GM21737 (cell line): ENCODE results near the gene NRM.
"Not testable (repeated sequence)": the region's sequence is repeated elsewhere in the genome, so short reads cannot be mapped to it uniquely, and the experiment has no call there.

ENCODE experiments used
- ATAC-seq: cut with Tn5 transposase; IDR thresholded peaks from one replicate; pipeline ENCODE4 v1.9.1; 2021; ENCODE audit warnings: mild to moderate bottlenecking, moderate library complexity; ENCODE audit not compliant: unreplicated experiment

Gene NRM, protein sequence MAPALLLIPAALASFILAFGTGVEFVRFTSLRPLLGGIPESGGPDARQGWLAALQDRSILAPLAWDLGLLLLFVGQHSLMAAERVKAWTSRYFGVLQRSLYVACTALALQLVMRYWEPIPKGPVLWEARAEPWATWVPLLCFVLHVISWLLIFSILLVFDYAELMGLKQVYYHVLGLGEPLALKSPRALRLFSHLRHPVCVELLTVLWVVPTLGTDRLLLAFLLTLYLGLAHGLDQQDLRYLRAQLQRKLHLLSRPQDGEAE

DNA sequence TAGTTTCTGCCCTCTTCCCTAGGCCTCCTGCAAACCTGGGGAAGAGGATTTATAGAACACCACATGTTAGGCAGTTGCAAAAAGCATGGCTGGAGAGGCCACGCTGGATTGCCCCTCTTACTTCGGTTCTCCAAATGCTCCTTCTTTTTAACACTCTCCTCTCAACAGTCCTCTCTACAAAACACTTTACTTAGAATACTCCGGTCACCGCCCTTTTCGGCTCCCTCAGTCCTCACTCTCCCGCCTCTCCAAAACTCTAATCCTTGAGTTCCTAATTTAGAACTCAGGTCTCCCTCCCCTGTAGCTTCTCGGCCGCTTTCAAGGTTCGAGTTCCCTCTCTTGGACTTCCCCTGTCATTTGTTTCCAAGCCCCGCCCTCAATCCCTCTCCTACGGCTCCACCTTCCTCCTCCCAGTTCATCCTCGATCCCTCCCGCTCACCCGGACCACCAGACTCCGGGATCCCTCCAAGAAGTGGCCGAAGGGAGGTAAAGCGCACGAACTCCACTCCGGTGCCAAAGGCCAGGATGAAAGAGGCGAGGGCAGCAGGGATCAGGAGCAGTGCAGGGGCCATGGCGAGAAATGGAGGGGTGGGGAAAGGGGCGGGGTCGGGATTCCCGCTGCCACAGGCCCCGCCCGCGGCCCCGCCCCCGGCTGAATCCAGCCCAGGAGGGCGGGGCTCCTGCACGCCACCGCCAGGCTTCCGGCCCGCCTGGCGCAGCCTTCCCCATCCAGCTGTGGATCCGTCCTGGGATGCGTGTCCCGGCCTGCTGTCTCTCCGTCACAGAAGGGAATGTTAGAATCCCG, at the start of gene NRM:
TSS of gene NRM (minus strand) at position 582 of the 805 bp plus-strand sequence. CDS start at position 572, 10 bp downstream.
- ATAC-seq = peak; percentile 31

DNA sequence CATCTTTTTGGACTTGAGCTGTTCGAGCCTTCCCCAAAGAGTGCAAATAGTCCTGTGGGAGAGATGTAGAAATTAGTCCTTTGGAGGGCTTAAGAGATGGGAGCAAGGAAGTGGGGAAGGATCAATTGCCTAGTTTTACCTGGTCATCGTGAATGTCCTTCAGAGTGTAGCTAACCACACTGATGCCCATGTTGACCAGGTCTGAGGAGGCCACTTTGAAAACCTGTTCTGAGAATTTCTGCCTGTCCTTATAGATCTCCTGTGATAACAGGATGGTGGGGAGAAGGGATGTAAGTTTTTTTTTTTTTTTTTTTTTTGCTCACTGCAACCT, 49.7 kb upstream of the NRM start:
- ATAC-seq = no peak

DNA sequence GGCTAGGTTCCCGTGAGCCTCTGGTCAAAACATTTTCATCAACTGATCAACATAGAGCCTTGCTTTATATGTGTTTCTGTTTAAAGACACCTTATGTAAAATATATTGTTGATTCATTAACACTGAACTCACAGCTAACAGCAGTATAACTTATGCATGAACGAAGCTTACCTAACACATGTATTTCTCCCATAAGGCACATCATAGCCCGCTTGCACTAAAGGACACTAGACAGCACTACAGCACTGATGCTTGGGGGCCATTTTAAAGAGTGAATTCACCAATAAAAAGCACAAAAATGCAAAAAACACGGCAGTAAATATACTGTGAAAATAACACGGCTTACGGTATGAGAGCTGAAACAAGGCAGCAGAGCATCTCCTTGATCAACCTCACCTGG, 47.7 kb upstream of the NRM start:
- no peak for ATAC-seq

DNA sequence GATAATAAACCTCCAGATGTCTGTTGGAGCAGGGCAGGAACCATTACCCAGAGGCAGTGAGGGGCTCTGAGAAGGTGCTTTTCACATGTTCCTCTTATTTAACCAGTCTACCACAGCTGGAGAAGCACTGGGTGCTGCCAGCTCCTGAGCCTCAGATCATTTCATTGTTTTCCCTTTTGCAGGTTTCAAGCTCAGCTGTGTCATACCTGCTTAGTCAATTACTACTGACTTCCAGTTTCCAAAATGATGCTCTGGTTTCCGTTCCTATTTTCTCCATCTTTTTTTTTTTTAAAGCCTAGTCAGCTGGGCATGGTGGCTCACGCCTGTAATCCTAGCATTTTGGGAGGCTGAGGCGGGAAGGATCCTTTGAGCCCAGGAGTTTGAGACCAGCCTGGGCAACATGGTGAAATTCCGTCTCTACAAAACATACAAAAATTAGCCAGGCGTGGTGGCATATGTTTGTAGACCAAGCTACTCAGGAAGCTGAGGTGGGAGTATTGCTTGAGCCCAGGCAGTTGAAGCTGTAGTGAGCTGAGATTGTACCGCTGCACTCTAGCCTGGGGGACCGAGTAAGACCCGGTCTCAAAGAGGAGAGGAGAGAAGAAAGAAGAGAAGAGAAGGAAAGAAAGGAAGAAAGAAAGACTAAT, 45.0 kb upstream of the NRM start:
- peak; percentile 40 for ATAC-seq

DNA sequence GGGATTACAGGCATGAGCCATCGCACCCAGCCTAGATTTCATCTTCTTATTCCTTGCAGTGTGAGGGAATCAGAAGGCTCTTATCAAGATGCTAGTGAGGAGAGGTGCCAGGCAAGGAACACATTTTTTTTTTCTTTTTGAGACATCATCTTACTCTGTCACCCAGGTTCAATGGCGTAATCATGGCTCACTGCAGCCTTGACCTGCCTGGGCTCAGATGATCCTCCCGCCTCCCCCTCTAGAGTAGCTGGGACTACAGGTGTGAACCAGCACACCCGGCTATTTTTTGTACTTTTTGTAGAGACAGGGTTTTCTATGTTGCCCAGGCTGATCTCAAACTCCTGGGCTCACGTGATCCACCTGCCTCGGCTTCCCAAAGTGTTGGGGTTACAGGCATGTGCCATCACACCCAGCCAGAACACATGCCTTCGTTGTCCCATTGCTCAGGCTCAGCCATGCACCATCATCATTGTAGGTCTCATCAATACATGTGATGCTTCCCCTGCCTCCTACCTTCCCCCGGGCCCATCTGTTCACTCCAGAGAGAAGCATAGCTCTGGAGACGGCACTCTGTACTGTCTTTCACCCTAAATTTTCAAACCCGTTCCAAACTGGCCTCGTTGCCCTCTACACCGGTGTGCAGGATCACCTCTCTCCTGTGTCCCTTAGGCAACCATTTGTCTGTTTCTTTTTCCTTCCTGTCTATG, 41.6 kb upstream of the NRM start:
- ATAC-seq = no peak

DNA sequence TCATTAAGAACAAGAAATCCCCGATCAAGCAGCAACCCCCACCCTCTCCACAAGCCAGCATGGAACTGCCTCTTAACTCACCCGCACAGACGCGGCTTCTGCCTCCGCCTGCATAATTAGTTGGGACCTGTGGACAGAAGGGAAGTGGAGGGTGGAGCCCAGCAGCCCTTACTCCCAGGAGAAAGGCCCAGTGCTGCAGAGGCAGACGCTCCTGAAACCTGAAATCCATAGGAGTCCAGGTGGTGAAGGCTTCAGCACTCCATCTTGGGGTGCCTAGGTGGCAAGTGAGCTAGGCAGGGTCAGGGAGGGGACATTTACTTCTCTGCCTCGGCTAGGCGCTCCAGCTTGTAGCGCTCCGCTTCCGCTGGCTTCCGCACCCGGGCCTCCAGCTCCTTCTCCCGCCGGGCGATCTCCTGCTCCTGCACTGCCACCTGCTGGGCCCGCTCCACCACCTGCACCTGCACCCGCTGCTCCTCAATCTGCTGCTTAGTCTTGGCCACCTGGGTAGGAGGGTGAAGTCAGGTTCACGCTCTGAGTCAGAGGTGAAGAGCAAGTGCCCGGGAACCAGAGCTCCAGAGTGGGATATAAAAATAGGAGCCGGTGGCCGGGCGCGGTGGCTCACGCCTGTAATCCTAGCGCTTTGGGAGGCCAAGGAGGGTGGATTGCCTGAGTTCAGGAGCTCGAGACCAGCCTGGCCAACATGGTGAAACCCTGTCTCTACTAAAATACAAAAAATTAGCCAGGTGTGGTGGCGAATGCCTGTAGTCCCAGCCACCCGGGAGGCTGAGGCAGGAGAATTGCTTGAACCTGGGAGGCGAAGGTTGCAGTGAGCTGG, 40.0 kb upstream of the NRM start:
- peak; percentile 42 for ATAC-seq

DNA sequence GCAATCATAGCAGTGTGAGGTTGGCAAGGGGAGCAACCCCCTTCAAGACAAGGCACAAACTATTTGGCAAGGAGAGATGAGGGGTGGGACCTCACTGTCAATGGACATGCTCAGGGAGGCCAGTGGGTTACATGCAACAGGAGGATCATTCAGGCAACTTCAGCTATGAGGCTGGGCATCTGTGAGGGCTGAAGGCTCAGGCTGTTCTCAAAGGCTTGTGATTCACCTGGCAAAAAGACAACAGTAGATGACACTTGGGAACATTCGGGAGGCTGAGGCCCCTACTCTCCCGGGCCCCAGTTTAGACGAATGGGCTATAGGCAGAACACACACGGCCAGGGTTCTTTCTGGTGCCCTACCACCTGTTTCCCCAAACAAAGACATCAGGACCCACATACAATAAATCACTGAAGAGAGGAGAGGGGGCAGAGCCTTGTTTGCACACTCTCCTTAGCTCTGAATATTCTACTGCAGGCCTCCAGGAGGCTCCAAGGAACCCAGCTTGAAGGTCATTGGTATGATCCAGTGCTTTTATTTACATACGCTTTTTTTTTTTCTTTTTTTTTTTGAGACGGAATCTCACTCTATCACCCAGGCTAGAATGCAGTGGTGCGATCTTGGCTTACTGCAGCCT, 37.3 kb upstream of the NRM start:
- no peak for ATAC-seq

DNA sequence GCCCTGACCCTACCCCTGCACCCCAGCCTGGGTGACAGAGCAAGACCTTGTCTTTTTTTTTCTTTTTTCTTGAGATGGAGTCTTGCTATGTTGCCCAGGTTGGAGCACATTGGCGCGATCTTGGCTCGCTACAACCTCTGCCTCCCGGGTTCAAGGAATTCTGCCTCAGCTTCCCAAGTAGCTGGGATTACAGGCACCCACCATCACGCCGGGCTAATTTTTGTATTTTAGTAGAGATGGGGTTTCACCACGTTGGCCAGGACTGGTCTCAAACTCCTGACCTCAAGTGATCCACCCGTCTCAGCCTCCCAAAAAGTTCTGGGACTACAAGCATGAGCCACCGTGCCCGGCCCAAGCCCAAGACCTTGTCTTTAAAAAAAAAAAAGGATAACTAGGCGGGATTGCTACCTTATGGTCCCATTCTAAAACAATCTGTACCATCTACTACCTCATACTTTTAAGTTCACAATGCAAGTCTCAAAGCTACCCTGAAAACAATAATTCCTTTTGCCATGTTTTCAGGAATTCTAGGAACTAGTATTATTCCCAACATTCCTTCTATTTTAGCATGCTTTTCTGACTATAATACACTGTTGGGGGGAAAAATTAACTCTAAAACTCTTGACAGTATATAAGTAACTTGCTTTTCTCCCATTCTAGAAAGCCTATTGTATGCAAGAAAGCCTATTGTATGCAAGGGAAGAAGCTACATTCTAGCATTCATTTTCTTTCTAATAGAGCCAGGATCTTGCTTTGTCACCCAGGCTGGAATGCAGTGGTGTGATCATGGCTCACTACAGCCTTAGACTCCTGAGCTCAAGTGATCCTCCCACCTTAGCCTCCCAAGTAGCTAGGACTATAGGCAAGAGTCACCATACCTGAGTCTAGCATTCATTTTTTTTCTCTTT, 36.0 kb upstream of the NRM start:
- ATAC-seq = no peak

DNA sequence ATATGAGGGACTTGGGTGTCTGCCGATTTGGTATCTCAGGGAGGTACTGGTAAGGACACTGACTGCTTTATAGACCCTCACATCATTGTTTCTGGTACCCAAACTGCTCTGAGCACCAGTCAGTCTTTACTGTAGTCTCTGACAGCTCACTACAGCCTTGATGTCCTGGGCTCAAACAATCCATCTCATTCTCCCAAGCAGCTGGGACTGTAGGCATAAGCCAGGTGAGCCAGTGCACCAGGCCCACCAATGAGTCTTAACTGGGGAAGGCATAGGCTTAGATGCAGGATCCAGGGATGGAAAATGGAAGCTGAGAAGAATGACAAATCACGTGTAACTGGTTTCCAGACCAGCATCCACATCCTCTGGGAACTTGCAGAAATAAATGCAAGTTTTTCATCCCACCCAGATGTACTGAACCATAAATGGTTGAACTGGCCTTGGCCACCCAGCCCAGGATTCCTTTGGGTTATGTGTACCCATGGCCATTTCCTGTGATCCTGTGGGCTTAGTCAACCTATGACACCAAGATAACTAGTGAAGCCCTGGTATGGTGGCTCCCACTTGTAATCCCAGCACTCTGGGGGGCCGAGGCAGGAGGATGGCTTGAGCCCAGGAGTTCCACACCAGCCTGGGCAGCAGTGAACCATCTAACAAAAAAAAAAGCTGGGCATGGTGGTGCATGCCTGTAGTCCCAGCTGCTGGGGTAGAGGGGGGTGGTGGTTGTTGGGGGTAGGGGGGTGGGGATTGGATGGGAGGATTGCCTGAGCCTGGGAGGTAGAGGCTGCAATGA, 35.1 kb upstream of the NRM start:
- ATAC-seq = no peak

DNA sequence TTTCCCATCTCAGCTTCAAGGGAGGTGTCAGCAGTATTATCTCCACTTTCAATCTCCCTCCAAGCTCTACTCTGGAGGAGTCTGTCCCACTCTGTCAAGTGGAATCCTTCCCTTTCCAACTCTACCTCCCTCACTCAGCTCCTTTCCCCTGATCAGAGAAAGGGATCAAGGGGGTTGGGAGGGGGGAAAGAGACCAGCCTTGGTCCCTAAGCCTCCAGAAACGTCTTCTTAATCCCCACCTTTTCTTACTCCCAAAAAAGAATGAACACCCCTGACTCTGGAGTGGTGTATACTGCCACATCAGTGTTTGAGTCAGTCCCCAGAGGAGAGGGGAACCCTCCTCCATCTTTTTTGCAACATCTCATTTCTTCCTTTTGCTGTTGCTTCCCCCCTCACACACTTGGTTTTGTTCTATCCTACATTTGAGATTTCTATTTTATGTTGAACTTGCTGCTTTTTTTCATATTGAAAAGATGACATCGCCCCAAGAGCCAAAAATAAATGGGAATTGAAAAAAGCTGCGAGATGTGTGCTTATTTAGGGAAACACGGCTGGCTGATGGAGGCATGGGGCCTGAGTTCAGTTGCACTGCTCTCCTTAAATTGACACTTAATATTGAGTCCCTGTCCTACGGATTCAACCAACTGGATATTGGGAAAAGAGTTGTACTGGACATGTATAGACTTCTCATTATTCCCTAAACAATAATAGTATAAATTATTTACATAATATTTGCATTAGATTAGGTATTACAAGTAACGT, 34.3 kb upstream of the NRM start:
- ATAC-seq = no peak

DNA sequence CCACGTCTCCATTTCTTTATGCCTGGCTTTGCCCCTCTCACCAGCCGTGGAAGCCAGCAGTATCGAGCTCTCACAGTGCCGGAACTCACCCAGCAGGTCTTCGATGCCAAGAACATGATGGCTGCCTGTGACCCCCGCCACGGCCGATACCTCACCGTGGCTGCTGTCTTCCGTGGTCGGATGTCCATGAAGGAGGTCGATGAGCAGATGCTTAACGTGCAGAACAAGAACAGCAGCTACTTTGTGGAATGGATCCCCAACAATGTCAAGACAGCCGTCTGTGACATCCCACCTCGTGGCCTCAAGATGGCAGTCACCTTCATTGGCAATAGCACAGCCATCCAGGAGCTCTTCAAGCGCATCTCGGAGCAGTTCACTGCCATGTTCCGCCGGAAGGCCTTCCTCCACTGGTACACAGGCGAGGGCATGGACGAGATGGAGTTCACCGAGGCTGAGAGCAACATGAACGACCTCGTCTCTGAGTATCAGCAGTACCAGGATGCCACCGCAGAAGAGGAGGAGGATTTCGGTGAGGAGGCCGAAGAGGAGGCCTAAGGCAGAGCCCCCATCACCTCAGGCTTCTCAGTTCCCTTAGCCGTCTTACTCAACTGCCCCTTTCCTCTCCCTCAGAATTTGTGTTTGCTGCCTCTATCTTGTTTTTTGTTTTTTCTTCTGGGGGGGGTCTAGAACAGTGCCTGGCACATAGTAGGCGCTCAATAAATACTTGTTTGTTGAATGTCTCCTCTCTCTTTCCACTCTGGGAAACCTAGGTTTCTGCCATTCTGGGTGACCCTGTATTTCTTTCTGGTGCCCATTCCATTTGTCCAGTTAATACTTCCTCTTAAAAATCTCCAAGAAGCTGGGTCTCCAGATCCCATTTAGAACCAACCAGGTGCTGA, 33.3 kb upstream of the NRM start:
- not testable (repeated sequence) for ATAC-seq

DNA sequence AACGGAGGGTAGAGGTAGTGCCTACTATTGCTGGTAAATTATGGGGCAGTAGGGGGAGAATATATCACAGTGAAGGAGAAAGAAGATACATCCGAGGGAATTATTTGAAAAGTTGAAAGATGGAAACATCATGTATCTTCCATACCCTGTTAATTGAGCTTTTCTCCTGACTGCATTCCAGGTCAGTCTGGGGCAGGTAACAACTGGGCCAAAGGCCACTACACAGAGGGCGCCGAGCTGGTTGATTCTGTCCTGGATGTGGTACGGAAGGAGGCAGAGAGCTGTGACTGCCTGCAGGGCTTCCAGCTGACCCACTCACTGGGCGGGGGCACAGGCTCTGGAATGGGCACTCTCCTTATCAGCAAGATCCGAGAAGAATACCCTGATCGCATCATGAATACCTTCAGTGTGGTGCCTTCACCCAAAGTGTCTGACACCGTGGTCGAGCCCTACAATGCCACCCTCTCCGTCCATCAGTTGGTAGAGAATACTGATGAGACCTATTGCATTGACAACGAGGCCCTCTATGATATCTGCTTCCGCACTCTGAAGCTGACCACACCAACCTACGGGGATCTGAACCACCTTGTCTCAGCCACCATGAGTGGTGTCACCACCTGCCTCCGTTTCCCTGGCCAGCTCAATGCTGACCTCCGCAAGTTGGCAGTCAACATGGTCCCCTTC, 32.5 kb upstream of the NRM start:
- ATAC-seq = not testable (repeated sequence)

DNA sequence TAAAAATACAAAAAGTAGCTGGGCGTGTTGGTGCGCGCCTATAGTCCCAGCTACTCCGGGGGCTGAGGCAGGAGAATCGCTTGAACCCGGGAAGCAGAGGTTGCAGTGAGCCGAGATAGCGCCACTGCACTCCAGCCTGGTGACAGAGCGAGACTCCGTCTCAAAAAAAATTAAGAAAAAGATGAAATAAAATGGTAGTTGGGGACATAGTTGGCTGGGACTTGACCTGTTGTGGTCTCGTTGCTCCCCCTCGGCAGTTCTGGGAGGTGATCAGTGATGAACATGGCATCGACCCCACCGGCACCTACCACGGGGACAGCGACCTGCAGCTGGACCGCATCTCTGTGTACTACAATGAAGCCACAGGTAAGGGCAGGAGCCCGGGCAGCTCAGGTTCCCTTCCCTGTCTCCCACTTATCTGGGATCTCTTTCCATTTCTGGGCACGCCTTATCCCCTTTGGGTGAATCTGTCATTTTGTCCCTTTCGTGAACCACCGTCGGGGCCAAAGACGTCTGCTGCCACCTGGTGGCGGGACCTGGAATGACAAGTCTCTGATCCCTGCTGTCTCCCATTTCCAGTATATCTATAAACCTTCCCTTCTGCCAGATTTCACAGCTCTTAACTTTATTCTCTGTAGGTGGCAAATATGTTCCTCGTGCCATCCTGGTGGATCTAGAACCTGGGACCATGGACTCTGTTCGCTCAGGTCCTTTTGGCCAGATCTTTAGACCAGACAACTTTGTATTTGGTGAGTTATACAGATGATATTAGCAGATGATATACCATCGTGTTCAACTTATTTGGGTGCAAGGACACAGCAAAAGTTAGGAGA, 31.7 kb upstream of the NRM start:
- no peak for ATAC-seq

DNA sequence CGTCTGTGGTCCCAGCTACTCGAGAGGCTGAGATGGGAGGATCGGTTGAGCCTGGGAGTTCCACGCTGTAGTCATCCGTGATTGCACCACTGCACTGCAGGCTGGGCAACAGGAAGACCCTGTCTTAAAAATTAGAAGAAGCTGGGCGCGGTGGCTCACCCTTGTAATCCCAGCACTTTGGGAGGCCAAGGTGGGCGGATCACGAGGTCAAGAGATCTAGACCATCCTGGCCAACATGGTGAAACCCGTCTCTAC, 31.2 kb upstream of the NRM start:
- not testable (repeated sequence) for ATAC-seq
